T follicular helper cell (primary cell): ENCODE data around the gene RPN1.
A peak's percentile ranks its signal among the peaks of the same experiment; 100 is the strongest.

Experiments
- DNase-seq: peaks from one replicate; pipeline ENCODE4 v3.0.0-alpha.2; 2020; ENCODE audit warnings: low read depth

The RPN1 gene

DNA sequence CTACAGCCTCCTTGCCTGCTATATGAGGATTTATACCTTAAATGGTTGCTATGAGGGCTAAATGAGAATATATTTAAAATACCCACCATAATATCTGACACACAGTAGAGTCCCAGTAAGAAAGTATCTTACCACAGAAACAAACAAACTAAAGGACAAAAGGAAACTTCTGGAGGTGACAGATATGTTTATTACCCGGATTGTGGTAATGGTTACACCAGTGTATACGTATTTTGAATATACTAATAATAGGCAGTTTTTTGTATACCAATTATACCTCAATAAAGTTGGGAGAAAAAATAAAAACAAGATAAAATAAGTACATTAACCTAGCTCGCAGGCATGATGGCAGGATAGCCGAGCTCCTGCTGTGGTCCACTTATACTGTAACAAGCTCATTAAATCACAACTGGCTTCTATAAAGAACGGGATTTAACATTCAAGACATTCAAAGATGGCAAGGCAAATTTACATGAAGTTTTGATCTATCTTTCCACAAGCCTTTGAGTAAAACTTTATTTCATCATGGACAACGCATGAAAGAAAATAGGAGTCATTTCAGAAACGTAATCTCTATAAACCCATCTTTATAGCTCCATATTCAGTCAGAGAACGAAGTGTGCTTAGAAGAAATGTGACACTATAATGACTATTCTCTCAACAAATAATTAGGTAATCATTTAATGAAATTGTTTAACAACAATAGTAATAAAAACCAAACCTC lies 1.5 kb downstream of the RPN1 start:
- no peak for DNase-seq

DNA sequence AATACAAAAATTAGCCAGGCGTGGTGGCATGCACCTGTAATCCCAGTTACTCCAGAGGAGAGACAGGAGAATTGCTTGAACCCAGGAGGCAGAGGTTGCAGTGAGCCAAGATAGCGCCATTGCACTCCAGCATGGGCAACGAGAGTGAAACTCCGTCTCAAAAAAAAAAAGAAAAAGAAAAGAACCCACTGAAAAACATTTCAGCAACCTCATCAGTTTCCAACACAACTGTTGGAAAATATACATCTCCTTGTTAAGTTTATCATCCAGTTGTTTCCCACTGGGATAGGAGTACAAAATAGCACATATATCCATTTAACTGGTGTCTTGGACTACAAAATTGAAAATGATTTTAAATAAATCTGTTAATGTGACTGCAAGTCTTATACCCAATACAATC lies 2.2 kb downstream of the RPN1 start:
- no peak for DNase-seq

DNA sequence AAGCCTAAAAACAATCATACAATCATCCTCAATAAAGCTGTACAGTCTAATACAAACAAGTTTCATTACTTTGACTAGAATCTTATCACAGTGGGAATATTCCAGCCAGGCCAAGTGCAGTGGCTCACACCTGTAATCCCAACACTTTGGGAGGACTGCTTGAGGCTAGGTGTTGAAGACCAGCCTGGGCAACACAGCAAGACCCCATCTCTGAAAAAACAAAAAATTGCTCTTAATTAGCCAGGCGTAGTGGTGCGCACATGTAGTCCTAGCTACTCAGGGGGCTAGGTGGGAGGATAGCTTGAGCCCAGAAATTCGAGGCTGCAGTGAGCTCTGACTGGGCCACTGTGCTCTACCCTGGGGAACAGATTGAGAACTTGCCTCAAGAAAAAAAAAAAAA lies 3.3 kb downstream of the RPN1 start:
- DNase-seq: no peak

DNA sequence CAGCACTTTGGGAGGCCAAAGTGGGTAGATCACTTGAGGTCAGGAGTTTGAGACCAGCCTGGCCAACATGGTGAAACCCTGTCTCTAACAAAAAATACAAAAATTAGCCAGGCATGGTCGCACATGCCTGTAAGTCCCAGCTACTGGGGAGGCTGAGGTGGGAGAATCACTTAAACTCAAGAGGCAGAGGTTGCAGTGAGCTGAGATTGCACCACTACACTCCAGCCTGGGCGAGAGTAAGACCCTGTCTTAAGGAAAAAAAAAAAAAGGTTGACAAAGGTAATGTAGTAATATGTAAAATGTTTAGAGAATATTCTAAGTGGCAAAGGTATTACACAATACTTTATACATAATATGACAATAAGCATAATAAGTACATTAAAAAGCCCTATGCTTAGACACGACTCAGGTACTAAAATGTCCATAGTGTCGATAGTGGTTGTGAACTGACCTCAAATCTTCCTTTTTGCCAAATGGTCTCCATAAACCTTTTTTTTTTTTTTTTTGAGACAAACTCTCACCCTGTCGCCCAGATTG lies 16.5 kb downstream of the RPN1 start:
- no peak for DNase-seq

DNA sequence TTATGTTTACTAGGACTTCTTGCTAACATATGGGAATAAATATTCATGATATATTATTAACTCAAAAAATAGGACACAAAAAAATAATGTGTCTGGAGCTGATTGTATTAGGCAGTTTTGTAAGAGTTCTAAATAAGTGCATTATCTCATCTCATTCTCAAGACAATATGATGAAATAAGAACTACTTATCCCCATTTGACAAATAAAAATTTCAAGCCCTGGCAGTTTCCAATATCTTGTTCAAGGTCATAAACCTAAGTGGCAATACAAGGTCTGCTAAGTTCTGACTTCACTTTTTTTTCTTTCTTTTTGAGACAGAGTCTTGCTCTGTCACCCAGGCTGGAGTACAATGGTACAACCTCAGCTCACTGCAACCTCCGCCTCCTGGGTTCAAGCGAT lies 18.3 kb downstream of the RPN1 start:
- DNase-seq: no peak

DNA sequence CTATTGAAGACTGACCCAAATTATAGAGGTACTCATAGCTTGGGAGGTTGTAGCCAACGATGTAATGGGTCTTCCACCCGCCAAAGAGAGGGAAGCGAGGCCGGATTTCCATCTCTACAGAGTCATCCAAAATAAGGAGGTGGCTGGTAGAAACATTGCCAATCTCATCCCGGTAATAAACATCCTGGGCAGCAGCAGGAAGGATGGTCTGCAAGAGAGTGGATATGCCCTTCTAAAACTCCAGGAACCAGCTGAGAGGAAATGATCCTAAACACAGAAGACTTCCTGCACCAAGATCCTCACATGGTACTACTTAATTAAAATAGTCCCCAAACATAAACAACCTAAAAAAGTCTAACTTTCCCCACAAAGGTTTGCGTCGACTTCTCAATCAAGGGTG lies 20.7 kb downstream of the RPN1 start:
- no peak for DNase-seq

DNA sequence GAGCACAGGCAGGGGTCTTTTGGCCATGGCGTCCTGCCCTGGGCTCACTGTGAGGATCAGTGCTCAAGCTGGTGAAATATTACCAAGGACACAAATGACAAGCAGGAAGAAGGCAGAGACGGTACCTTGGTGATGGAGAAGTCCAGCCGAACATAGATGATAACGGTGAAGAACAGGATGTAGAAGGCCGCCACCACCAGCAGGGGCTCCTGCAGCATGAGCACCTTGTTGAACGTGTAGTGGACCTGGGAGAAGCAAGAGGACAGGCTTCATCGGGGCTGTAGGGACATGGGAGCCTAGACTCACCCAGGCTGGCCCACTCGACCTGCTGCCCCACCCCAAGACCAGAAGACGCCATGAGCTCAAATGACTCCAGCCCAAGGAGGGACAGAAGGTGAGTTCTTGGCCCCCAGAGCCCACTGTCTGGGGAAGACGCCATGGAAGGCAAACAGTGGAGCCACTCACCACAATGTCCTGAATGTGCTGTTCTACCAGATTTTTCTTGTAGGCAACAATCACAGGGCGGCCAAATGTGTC lies 25.1 kb downstream of the RPN1 start:
- DNase-seq: no peak

DNA sequence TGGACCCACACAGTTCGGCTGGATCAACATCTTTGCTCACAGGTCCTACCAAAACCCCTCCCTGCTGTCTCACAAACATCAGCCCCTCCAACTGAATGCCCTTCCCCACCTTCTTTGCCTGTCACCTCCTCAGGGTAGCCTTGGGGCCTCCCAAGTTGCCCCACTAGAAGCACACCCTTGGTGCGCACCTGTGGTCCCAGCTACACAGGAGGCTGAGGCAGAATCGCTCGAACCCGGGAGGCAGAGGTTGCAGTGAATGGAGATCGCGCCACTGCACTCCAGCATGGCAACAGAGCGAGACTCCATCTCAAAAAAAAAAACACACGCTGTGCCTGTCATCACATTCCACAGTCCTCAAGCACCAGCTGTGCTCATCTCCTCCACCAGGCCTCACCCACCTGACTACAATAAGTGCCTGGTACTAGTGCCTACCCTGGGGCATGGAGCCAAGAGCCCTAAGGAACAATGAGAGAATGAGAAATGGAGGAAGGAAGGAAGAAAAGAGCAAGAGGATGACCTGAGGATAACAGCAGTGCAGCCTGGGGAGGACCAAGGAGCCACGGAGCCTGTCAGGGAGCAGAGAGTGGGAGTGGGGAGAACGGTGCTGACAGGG lies 26.0 kb downstream of the RPN1 start:
- no peak for DNase-seq

DNA sequence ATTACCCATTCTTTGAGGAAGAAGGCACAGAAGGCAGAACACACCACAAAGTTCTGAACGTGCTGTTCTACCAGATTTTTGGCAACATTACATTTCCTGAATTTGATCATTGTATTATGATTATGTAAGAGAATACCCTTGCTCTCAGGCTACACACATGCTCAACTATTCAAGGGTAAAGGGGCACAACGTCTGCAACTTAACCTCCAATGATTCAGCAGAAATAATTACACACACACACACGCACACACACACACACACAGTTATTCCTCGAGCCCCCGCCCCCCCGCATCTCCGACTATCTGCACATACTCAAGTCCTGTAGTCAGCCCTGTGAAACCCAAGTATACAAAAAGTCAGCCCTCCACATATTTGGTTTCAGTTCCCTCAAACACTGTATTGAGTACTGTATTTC lies 26.8 kb downstream of the RPN1 start:
- DNase-seq: no peak

DNA sequence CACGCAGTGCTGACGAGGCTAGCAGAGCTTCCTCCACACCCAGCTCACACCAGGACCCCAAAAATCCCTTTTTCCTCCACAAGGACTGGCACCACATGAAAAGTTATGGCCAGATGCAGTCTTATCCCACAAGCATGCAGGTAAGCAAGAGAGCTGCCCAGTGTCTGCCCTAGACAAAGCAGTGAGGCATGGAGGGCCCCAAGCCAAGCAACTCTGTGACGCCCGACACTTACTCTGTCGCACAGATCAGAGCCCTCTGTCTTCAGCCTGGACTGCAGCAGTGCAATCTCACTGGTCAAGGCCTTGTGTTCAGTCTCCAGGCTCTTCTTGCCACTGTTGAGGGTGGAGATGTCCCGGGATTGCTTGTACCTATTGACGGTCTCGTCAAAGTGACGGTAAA lies 28.7 kb downstream of the RPN1 start:
- DNase-seq: no peak

DNA sequence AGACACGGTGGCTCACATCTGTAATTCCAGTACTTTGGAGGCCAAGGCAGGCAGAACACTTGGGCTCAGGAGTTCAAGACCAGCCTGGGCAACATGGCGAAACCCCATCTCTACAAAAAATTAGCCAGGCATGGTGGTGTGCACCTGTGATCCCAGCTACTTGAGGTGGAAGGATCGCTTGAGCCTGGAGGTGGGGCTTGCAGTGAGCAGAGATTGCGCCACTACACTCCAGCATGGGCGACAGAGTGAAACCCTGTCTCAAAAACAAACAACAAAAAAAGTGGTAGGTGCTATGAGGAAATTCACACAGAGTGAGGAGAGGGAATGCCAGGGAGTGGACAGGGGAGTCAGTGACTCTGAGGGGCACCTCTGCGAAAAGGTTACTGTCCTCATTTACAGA lies 29.4 kb downstream of the RPN1 start:
- no peak for DNase-seq

DNA sequence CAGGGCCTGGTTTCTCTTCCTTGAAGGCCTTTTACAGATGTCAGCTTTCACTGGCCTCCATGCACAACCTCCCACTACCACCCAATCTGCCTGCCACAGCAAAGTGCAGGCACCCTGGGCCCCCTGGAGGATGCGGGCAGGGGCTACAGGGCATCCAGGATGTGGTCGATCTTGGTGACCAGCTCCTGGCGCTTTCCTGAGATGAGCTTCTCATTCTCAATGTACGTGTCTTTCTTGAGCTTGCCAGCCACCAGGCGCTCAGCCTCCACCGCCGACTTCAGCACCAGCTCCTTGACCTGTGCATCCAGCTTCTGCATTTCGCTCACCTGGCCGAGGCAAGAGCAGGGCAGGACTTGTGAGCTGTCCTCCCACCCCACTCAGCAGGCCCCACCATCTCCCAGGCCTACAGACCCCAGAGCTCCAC lies 30.3 kb downstream of the RPN1 start:
- no peak for DNase-seq

DNA sequence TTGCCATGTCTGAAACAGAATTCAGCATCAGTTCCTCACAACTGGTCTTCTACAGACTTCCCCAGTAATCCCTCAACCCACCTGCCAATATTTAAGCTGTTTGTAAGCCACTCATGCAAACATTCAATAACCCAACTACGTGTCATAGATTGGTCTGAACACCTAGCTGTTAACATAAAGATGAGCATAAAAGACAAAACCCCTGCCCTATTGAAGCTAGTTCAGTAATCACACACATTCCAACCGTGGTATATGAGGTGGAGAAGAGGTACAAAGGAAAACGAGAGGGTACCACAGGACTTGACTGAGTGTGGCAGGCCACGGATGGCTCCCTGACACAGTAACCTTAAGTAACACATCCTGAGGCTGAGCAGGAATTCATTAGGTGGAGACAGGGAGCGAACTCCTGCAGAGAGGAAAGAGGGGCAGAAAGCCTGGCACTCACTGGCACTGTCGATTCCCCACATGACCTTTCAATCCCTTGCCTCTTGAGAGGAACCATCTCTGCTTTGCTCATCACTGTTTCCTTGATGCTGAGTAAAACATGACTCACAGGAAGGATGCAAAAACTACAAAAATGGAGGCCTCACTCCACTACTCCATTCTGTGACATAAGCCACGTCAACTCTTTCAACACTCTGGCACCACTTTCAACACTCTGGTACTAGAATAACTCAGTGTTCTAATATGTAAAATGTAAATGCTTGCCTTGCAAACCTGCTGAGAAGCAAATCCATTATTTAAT lies 31.3 kb downstream of the RPN1 start:
- no peak for DNase-seq

DNA sequence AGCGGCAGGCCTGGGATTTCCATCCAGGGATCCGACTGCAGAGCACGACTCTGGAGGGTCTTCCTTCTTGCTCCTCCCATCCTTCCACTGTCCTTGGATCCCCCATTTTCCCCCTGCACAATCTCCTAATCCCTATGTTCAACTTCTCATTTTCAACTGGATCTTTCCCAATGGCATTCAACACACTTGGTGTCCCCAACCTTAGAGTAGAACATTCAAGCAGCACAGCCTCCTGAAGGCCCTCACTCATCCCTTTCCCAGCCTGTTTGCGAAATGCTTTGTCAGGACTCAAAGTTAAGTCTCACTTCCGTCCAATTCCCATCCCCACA lies 32.3 kb downstream of the RPN1 start:
- DNase-seq: no peak

DNA sequence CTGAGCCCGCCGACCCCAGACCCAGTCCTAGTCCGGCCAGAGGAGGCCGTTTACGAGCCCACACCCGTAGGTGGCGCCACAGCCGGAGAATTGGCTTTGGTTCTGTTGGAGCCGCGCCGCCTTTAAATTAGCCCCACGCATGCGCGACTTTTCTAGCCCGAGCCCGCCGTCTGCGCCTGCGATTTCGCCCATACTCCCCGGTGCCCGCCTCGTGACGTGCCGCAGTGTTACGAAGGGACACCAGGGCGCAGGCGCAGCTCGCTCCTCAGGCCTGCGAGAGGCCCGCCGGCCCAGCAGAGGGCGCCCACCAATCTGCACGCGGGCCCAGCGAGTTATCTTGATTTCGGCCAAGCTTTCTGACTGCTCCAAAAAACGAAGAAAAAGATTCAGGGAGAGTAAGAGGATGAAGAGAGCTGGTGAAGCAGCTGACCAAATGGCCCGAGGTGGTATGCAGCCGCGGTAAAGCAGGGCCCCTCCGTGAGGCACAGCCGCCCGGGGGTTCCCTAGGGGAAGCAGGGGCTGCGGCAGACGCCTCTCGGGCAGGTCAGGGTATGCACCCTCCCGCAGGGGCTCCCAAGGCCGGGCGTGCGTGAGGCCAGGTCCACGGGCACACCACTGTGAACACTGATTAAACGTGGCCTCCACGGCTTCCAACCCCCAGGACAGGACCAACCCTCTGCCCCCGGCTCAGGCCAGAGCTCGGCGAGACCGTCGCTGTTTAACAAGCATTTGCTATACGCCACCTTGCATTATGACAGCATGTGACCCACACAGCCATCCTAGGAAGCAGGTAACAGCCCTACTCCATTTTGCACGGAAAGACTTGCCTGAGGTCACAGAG lies 32.8 kb downstream of the RPN1 start:
- DNase-seq: peak; percentile 99

DNA sequence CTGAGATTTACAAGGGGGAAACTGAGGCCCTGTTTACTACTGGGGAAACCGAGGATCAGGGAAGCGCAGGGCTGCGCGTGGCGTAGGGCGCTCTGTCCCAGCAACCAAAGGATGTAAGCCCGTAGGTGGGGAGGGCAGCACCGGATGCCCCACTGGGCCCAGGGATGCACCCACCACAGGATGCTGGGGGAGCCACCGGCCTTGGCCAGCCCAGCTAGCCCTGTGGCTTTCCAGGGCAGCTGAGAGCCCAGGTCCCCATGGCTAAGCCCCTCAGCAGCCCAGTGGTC lies 33.4 kb downstream of the RPN1 start:
- no peak for DNase-seq

DNA sequence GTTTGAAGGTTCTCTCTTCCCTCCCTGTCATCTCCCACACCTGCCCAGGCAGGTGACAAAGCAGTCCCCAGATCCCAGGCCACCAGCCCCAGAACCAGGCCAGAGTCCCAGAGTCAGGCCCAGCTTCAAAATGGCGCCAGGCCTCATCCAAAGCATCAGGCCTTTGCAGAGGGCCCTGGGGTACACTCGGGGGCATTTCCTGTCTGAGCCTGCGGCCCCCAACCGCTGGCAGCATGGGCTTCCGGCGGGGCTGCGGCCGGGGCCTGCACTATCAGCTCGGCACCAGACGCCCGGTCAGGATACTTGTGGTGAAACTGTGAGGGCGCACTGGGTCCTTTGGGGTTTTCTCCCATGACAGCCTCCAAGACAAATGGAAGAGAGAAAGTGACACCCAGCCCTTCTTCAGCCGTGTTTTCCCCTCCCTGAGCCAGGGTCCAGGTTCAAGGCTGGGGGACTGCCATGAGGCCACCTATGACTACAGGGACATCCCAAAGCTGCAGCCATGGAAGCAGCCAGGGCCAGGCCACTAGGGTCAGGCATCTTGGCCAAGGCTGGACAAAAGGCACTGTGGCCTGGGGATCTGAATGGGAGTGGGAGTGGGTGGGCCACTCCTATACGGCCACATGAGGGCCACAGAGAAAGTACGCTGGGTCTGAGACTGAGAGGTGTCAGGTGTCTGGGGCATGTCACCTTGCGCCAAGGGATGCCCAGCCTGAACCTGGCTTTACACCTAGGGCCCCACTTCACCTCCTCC lies 33.9 kb downstream of the RPN1 start:
- no peak for DNase-seq

DNA sequence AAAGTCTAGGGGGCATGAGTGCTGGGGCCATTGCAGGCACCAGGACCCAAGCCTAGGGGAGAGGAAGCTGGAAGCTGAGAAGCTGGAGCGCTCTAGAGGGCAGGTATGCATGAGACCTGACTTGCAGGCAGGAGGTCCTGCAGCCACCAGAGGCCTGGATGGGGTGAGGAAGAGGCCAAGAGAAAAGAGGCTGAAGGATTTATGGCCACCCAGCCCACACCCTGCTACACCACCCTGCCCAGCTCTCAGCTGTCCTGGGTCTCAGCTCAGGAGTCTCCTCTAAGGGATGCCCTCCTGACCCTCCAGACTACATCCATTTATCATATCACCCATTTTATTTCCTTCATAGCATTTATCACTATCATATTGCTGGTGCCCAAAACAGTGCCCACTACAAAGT lies 36.5 kb downstream of the RPN1 start:
- no peak for DNase-seq

DNA sequence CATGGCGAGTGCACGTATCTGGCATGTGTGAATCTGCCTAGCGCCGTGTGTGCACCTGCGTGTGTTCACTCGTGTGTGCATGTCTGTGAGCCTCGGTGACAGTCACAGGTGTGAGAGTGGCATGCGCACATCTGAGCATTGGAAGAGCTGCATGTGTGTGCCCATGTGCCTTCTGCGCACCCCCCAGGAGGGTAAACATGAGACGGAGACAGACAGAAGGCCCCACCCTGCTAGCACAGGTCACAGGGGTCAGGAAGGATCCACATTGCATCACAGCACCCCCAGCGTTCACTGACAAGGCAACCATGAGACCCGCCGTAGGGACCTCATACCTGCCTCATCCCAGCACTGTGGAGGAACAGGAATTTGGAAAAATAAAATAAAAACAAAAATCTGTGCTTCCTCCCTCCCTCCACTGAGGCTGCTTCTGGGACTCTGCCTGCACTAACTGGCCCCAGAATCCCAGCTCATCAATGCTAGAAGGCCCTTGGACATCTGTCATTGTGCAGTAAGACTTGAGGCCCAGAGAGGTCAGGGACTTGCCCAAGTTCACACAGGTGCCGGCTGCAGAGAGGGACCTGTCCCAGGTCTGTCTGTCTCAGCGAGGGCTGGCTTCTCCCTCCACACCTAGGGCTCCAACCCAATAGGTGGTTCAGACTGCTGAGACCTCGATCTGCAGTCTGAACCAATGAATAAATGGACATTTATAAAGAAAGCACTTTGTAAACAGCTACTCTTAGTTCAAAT lies 37.4 kb downstream of the RPN1 start:
- no peak for DNase-seq

DNA sequence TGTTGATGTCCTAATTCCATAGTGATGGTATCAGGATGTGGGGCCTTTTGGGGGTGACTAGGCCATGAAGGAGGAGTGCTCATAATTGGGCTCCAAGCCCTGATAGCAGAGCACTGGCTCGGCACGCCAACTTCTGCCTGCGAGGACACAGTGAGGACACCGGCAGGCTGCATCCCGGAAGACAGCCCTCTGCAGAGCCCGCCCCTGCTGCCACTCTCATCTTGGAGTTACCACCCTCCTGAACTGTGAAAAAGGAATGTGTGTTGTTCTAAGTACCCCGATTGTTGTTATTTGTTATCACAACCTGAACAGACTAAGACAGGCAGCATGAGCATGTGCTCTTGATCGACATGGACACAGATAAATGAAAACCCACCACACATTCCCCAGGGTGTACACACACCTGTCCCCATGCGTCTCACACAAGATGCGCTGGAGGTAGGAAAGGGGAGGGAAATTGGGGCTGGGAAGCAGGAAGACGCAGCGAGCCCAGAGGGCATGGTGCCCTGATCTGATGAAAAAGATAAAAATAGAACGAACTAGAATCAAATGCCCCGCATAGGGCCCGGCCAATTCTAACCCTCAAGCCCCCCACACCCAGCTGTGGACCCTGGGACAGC lies 40.1 kb downstream of the RPN1 start:
- no peak for DNase-seq
